ENCODE data around the gene SLFN12L. TPM values are rescaled to one million over a fixed set of nuclear protein-coding genes. Genes with fewer than 3 reads are reported as not detected.

Gene SLFN12L
- total and polyA plus RNA-seq, 10 of the 15 experiments (the other 5 are each of a cell fraction or from before 2014, with no cell fraction given): 1.0 to 21.3 (median 9.4) TPM

- FAIRE-seq: peak; percentile 23
- TSS peak; percentile 90 for BruUV-seq (replicated peaks)
- ATAC-seq: peak; percentile 72
- Histone ChIP-seq H3K36me3 (ENCODE audit: control insufficient read depth in 2 of 2, insufficient read depth in 2 of 2, low read length in 1 of 2) (no peaks in the 10 kb centered on the region), H3K9ac (ENCODE audit: control insufficient read depth, insufficient read depth, low read length) (peak overlapping the region; percentile 92), H2AFZ (ENCODE audit: control insufficient read depth, low read depth, low read length) (peak overlapping the region; percentile 94), H3K9me3 (replicated peaks; ENCODE audit: control insufficient read depth, insufficient read depth, low read length) (no peaks in the 10 kb centered on the region), H3K4me3 (peak overlapping the region; percentile 82), H3K4me1 (ENCODE audit: control insufficient read depth, insufficient read depth, low read length) (peaks cover 16% of the 10 kb centered on the region), H3K27me3 (replicated peaks in 1 of 2; ENCODE audit: control insufficient read depth in 2 of 2, insufficient read depth in 2 of 2, low read length in 1 of 2) (no peaks in the 10 kb centered on the region), H4K20me1 (ENCODE audit: control insufficient read depth, insufficient read depth) (no peaks in the 10 kb centered on the region), H3K4me2 (ENCODE audit: control insufficient read depth, insufficient read depth) (peak overlapping the region; percentile 96), H3K27ac (ENCODE audit: control insufficient read depth, insufficient read depth) (peak overlapping the region; percentile 90), H3K79me2 (ENCODE audit: control insufficient read depth, insufficient read depth, low read length) (peaks cover 31% of the 10 kb centered on the region)
- ChIA-PET RAD21 (ENCODE audit: unreplicated experiment) (interaction anchor here (0.8 to 3.0 kb wide), 6 partner anchors 15 to 120 kb away, joined by 3 to 11 read pairs (median 5); partner anchors contain the start of genes SLFN11, SLFN12L and SLFN13), CTCF (interaction anchor here (0.6 to 2.0 kb wide), 8 partner anchors 15 to 1046 kb away, joined by 4 to 11 read pairs (median 4); partner anchors contain the start of genes SLFN12L and SLFN13), POLR2A (interaction anchor here (1.3 to 2.2 kb wide), 3 partner anchors 8 to 54 kb away, joined by 3 to 20 read pairs (median 3); partner anchors contain the start of gene SLFN13), SMC1A (ENCODE audit: uncharacterized antibody, unreplicated experiment) (interaction anchor here (0.6 to 2.1 kb wide), 17 partner anchors 10 to 122 kb away, joined by 3 to 24 read pairs (median 4); partner anchors contain the start of genes SLFN11 and SLFN13)
- DNase-seq (ENCODE audit: low read depth, low spot score): peak; percentile 40
- 0 out of 2 replicates have a peak, but pooled peaks have one; percentile 18 for TF ChIP-seq YY1 (IDR thresholded peaks at IDR 0.05; ENCODE audit: low read depth, low read length)
- no peak for TF ChIP-seq SMC3 (IDR thresholded peaks at IDR 0.05; ENCODE audit: borderline replicate concordance, low read length)
- no peak for TF ChIP-seq ASH2L (IDR thresholded peaks at IDR 0.05; ENCODE audit: borderline replicate concordance, low read depth)
- TF ChIP-seq SPI1 (IDR thresholded peaks at IDR 0.05; ENCODE audit: borderline replicate concordance, insufficient read depth, low read depth, low read length): 0 out of 2 replicates have a peak, but pooled peaks have one; percentile 24
- TF ChIP-seq JUNB (IDR thresholded peaks at IDR 0.05): 0 out of 2 replicates have a peak, but pooled peaks have one; percentile 48
- no peak for TF ChIP-seq E2F8 (IDR thresholded peaks at IDR 0.05; ENCODE audit: low read depth, partially characterized antibody)
- no peak for TF ChIP-seq NR2C1 (IDR thresholded peaks at IDR 0.05)
- TF ChIP-seq NFYA (IDR thresholded peaks at IDR 0.05; ENCODE audit: borderline replicate concordance, low read depth, low read length): no peak
- peak; percentile 40; the same call in 1 of the 2 replicates for TF ChIP-seq NFYB (IDR thresholded peaks at IDR 0.05; ENCODE audit: insufficient read depth, low read depth, low read length)
- TF ChIP-seq ZNF384 (IDR thresholded peaks at IDR 0.05; ENCODE audit: borderline replicate concordance, low read depth, low read length): no peak
- no peak for TF ChIP-seq REST (IDR thresholded peaks at IDR 0.05; ENCODE audit: low read depth, low read length)
- no peak for TF ChIP-seq HDAC6 (IDR thresholded peaks at IDR 0.05; ENCODE audit: unreplicated experiment)
- no peak for TF ChIP-seq KAT2A (conservative IDR thresholded peaks at IDR 0.05; ENCODE audit: control insufficient read depth, low read depth, low read length)
- intact Hi-C loops (cut with micrococcal nuclease; ENCODE audit: unreplicated experiment) (loop anchor here (5.0 kb wide), 1 partner anchor 104 kb away; the partner anchor contains the start of gene SLFN12L), in situ Hi-C loops (cut with MboI) (no loop called here)
- 24% methylated on average over 19 of the region's 19 CpGs for WGBS (ENCODE audit: insufficient coverage, insufficient replicate concordance, low lambda C conversion rate, missing lambda C conversion rate)
Measured at GRCh38 chr17:35433075-35433894, 104.2 kb downstream of the SLFN12L start.

Data from GM12878 (cell line).